ENCODE results near the gene PHACTR3. TPM values are rescaled to one million over a fixed set of nuclear protein-coding genes. Genes with fewer than 3 reads are reported as not detected.

PHACTR3 gene
- total RNA-seq, 2 donors from 2014 or later: 0.86 to 24.2 TPM

- H3K9me3 ChIP-seq: no peaks in the 10 kb centered on the region
- no peak for DNase-seq (ENCODE audit: low spot score)
- H3K4me1 ChIP-seq: peaks cover 0 to 28% of the 10 kb centered on the region in 2 donors
- H3K27ac ChIP-seq: no peak overlapping the region
- peak overlapping the region in 1 of 2 donors; percentile 44 for H3K4me3 ChIP-seq
- no peak for TF ChIP-seq CTCF (IDR thresholded peaks at IDR 0.05)
- no peaks in the 10 kb centered on the region for H3K27me3 ChIP-seq
- no peaks in the 10 kb centered on the region for H3K36me3 ChIP-seq
These were observed 232.4 kb downstream of the PHACTR3 start for GRCh38 chr20:59836767-59837166.

- Histone ChIP-seq H3K36me3 (no peaks in the 10 kb centered on the region), H3K4me3 (peak overlapping the region in 1 of 2 donors; percentile 44), H3K4me1 (peaks cover 0 to 24% of the 10 kb centered on the region in 2 donors), H3K27ac (no peak overlapping the region), H3K9me3 (no peaks in the 10 kb centered on the region), H3K27me3 (no peaks in the 10 kb centered on the region)
- no peak for TF ChIP-seq CTCF (IDR thresholded peaks at IDR 0.05)
- DNase-seq (ENCODE audit: low spot score): no peak
These were observed 233.5 kb downstream of the PHACTR3 start for GRCh38 chr20:59837623-59838394.

DNA sequence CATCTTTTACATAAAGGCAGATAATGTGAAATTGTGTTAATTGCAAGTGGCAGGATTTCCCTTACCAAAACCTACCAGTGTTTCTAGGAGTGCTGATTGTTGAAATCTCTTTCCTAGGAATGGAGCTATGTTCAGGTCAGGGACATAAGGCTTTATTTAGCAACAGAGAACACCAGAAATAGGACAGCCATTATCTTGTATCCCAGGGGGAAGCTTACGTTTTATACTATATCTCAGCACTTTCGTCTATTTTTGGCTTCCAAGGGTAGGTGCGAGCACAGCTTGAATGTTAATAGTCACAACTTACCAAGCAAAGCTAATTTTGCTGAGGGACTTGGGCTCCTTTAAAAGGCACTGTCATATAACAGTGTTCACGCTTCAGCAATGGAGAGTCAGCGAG is 235.1 kb downstream of the PHACTR3 start:
- Histone ChIP-seq H3K4me1 (peaks cover 0 to 24% of the 10 kb centered on the region in 2 donors), H3K4me3 (no peak overlapping the region), H3K27ac (peak overlapping the region; percentile 64 to 66)

GRCh38 chr20:59845472-59845871 is 241.1 kb downstream of the PHACTR3 start:
- H3K4me1 ChIP-seq: no peaks in the 10 kb centered on the region
- no peaks in the 10 kb centered on the region for H3K9me3 ChIP-seq
- no peak overlapping the region for H3K27ac ChIP-seq
- H3K36me3 ChIP-seq: no peaks in the 10 kb centered on the region
- no peak overlapping the region for H3K4me3 ChIP-seq
- no peak for TF ChIP-seq CTCF (IDR thresholded peaks at IDR 0.05)
- no peak for DNase-seq (ENCODE audit: low spot score)
- no peaks in the 10 kb centered on the region for H3K27me3 ChIP-seq

More for the DNA sequence above, 235.1 kb downstream of the PHACTR3 start:
- no peak for TF ChIP-seq CTCF (IDR thresholded peaks at IDR 0.05)
- DNase-seq (ENCODE audit: low spot score): no peak
- Histone ChIP-seq H3K36me3 (no peaks in the 10 kb centered on the region), H3K9me3 (no peaks in the 10 kb centered on the region), H3K27me3 (no peaks in the 10 kb centered on the region)

DNA sequence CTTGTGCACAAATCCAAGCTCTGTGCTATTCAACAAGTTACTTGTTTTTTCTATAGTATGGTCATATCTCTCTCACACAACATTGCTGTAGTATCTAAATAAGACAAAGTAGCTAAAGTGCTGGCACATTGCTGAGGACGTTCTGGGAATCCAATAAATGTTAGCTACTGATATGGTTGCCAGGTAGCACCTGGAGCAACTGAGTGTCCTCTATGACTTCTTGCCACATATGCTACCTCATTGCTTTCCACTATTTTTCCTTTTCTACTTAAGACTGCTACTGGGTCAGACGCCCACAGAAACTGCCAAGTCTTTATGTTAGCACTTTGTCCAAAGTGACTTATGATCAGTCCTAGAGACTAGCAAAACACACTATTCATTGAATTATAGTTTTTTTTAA is 243.8 kb downstream of the PHACTR3 start:
- H3K9me3 ChIP-seq: no peaks in the 10 kb centered on the region
- no peak for DNase-seq (ENCODE audit: low spot score)
- no peaks in the 10 kb centered on the region for H3K36me3 ChIP-seq
- H3K4me3 ChIP-seq: no peak overlapping the region
- no peaks in the 10 kb centered on the region for H3K27me3 ChIP-seq
- TF ChIP-seq CTCF (IDR thresholded peaks at IDR 0.05): no peak
- no peaks in the 10 kb centered on the region for H3K4me1 ChIP-seq
- no peak overlapping the region for H3K27ac ChIP-seq

All from right atrium auricular region (tissue), 2 donors.